H1 (cell line): ENCODE measurements around the gene MIB2. TPM values are rescaled to one million over a fixed set of nuclear protein-coding genes. Genes with fewer than 3 reads are reported as not detected.
"Not testable (repeated sequence)": the region's sequence is repeated elsewhere in the genome, so short reads cannot be mapped to it uniquely, and the experiment has no call there.

Experiments
- CTCF ChIA-PET: fragments of 300-600 bp; sonication (Branson Sonifier 250); formaldehyde crosslinking; loops from one replicate; lab custom pipeline; 2021; ENCODE audit not compliant: partially characterized antibody; lab: Charles Lee
- POLR2A ChIA-PET: fragments of 300-600 bp; sonication (Branson Sonifier 250); formaldehyde crosslinking; loops from one replicate; lab custom pipeline; 2021; ENCODE audit warnings: inconsistent platforms; ENCODE audit not compliant: partially characterized antibody; lab: Charles Lee
- DNase-seq, 2 experiments: peaks; one replicate each; pipeline versions ENCODE4 v3.0.0 to v3.0.0-alpha.2; 2010 to 2022; ENCODE audit warnings: low spot score in 2 of 2, low read depth in 1 of 2, mixed read lengths in 1 of 2
- FAIRE-seq: peaks from 2 replicates; lab custom pipeline; 2011; peaks lifted over from hg19 to GRCh38; lab: Jason Lieb, UNC
- H2AFZ ChIP-seq: 2 replicates; pipeline ENCODE4 v1.8.1; 2012; ENCODE audit warnings: low read length, inconsistent platforms
- H2AK5ac ChIP-seq: 2 replicates; pipeline ENCODE4 v1.6.1; 2013; ENCODE audit warnings: low read depth, low read length
- H2BK120ac ChIP-seq: replicated peaks from 2 replicates; pipeline ENCODE3; 2013; ENCODE audit warnings: low read depth, low read length, inconsistent platforms
- H2BK12ac ChIP-seq: 2 replicates; pipeline ENCODE4 v1.6.1; 2013; ENCODE audit warnings: low read depth, low read length
- H2BK15ac ChIP-seq: 2 replicates; pipeline ENCODE4 v1.6.1; 2013; ENCODE audit warnings: low read length
- H2BK20ac ChIP-seq: 2 replicates; pipeline ENCODE4 v1.6.1; 2013; ENCODE audit warnings: low read length
- H2BK5ac ChIP-seq: 2 replicates; pipeline ENCODE4 v1.6.1; 2013; ENCODE audit warnings: low read depth, low read length
- H3K14ac ChIP-seq: 2 replicates; pipeline ENCODE4 v1.6.1; 2013; ENCODE audit warnings: inconsistent platforms; ENCODE audit not compliant: insufficient read length
- H3K18ac ChIP-seq: 2 replicates; pipeline ENCODE4 v1.6.1; 2013; ENCODE audit warnings: low read length; ENCODE audit errors: extremely low read depth
- H3K23ac ChIP-seq: 2 replicates; pipeline ENCODE4 v1.6.1; 2013; ENCODE audit warnings: inconsistent platforms; ENCODE audit not compliant: insufficient read length
- H3K23me2 ChIP-seq: 2 replicates; pipeline ENCODE4 v1.6.1; 2013; ENCODE audit warnings: low read depth, low read length
- H3K27ac ChIP-seq: 2 replicates; pipeline ENCODE4 v1.6.1; 2011; ENCODE audit warnings: low read depth, low read length, inconsistent platforms
- H3K27me3 ChIP-seq, 4 experiments: replicated peaks in 1 of 4; 1 replicate in 1 of 4; 2 replicates in 3 of 4; pipeline versions ENCODE4 v1.6.1 to v1.8.1; 2011 to 2013; ENCODE audit warnings: low read length in 3 of 4, mild to moderate bottlenecking in 3 of 4, inconsistent platforms in 2 of 4, mixed read lengths in 2 of 4, moderate library complexity in 1 of 4; ENCODE audit not compliant: control insufficient read depth in 3 of 4, insufficient read depth in 3 of 4; ENCODE audit errors: extremely low read depth in 1 of 4
- H3K36me3 ChIP-seq, 4 experiments: 2 replicates each; pipeline versions ENCODE4 v1.6.1 to v1.8.1; 2011 to 2013; ENCODE audit warnings: mild to moderate bottlenecking in 4 of 4, low read length in 3 of 4, moderate library complexity in 2 of 4, control low read depth in 1 of 4, inconsistent platforms in 1 of 4; ENCODE audit not compliant: insufficient read depth in 4 of 4, control insufficient read depth in 2 of 4
- H3K4ac ChIP-seq: replicated peaks from 2 replicates; pipeline ENCODE3; 2013; ENCODE audit warnings: low read length, low read depth, mixed read lengths, inconsistent platforms; ENCODE audit not compliant: insufficient read length
- H3K4me1 ChIP-seq, 4 experiments: replicated peaks in 1 of 4; 1 replicate in 1 of 4; 2 replicates in 3 of 4; pipeline versions ENCODE4 v1.6.1 to v1.8.1; 2011 to 2013; ENCODE audit warnings: low read length in 3 of 4, inconsistent platforms in 2 of 4, mixed read lengths in 1 of 4; ENCODE audit not compliant: insufficient read depth in 4 of 4, control insufficient read depth in 3 of 4
- H3K4me2 ChIP-seq, 2 experiments: 2 replicates each; pipeline versions ENCODE4 v1.6.1 to v1.8.1; 2011 to 2013; ENCODE audit warnings: low read depth in 2 of 2, low read length in 2 of 2, control low read depth in 1 of 2, inconsistent platforms in 1 of 2, mild to moderate bottlenecking in 1 of 2; ENCODE audit not compliant: insufficient read depth in 1 of 2
- H3K4me3 ChIP-seq, 4 experiments: fragments of 200-600, 300-600 bp in 1 of 4; sonication (generic), shearing (Covaris generic), sonication (Bioruptor Twin) in 1 of 4; 2 replicates each; pipeline versions ENCODE4 v1.5.1 to v1.8.1; 2011 to 2016; ENCODE audit warnings: low read length in 4 of 4, low read depth in 3 of 4, control low read depth in 2 of 4, inconsistent platforms in 2 of 4, mild to moderate bottlenecking in 2 of 4, mixed read lengths in 1 of 4, moderate library complexity in 1 of 4; ENCODE audit not compliant: insufficient read depth in 2 of 4; ENCODE audit errors: extremely low read depth in 1 of 4
- H3K56ac ChIP-seq: replicated peaks from 2 replicates; pipeline ENCODE3; 2013; ENCODE audit warnings: low read depth, mild to moderate bottlenecking, mixed read lengths, low read length, inconsistent platforms; ENCODE audit not compliant: insufficient read length
- H3K79me1 ChIP-seq: 2 replicates; pipeline ENCODE4 v1.6.1; 2013; ENCODE audit warnings: low read depth, low read length, control low read depth
- H3K79me2 ChIP-seq, 2 experiments: 2 replicates each; pipeline versions ENCODE4 v1.6.1 to v1.8.1; 2012 to 2013; ENCODE audit warnings: low read length in 2 of 2, mild to moderate bottlenecking in 2 of 2, inconsistent platforms in 1 of 2; ENCODE audit not compliant: insufficient read depth in 2 of 2, control insufficient read depth in 1 of 2
- H3K9ac ChIP-seq, 4 experiments: replicated peaks in 1 of 4; 1 replicate in 1 of 4; 2 replicates in 3 of 4; pipeline versions ENCODE4 v1.6.1 to v1.8.1; 2011 to 2013; ENCODE audit warnings: low read depth in 3 of 4, low read length in 3 of 4, control low read depth in 2 of 4, mild to moderate bottlenecking in 2 of 4, moderate library complexity in 2 of 4, inconsistent platforms in 1 of 4; ENCODE audit errors: extremely low read depth in 1 of 4
- H3K9me3 ChIP-seq, 2 experiments: 2 replicates each; pipeline versions ENCODE4 v1.6.1 to v1.8.1; 2012 to 2013; ENCODE audit warnings: mild to moderate bottlenecking in 2 of 2, moderate library complexity in 2 of 2, control low read depth in 1 of 2, inconsistent platforms in 1 of 2, low read depth in 1 of 2, low read length in 1 of 2, mixed read lengths in 1 of 2; ENCODE audit not compliant: insufficient read depth in 2 of 2
- H4K20me1 ChIP-seq, 2 experiments: replicated peaks in 1 of 2; 2 replicates each; pipeline versions ENCODE3 to v1.8.1; 2011 to 2013; ENCODE audit warnings: inconsistent platforms in 2 of 2, low read length in 2 of 2, mild to moderate bottlenecking in 1 of 2; ENCODE audit not compliant: insufficient read depth in 2 of 2, control insufficient read depth in 1 of 2
- H4K5ac ChIP-seq: 2 replicates; pipeline ENCODE4 v1.6.1; 2013; ENCODE audit warnings: low read length, low read depth, mixed read lengths, inconsistent platforms; ENCODE audit not compliant: insufficient read length
- H4K8ac ChIP-seq: 2 replicates; pipeline ENCODE4 v1.8.0; 2013; ENCODE audit warnings: mild to moderate bottlenecking, moderate library complexity, low read length, inconsistent platforms; ENCODE audit not compliant: insufficient read depth; ENCODE audit errors: extremely low read depth
- H4K91ac ChIP-seq: replicated peaks from 2 replicates; pipeline ENCODE3; 2013; ENCODE audit warnings: low read length, mixed read lengths, inconsistent platforms; ENCODE audit not compliant: insufficient read length
- WGBS, 2 experiments: shearing (Covaris generic) in 1 of 2; methylation state at CpG; one replicate each; pipeline versions ENCODE4 v1.1.6 to v1.1.7; 2013 to 2015; ENCODE audit warnings: low lambda C conversion rate in 2 of 2, mixed read lengths in 2 of 2, inconsistent platforms in 1 of 2, low coverage in 1 of 2, missing lambda C conversion rate in 1 of 2; ENCODE audit not compliant: insufficient replicate concordance in 2 of 2, insufficient coverage in 1 of 2, insufficient read length in 1 of 2; ENCODE audit errors: extremely low coverage in 1 of 2, missing lambda C conversion rate in 1 of 2; 5-methylcytosine and 5-hydroxymethylcytosine counted together
- polyA plus RNA-seq, 7 experiments: library from polyadenylated mRNA; depleted of rRNA in 3 of 7; stranded (reverse) in 5 of 7; unstranded in 2 of 7; fragments of >200 nt in 5 of 7; fragments of 200-250 nt in 2 of 7; gene quantifications; 1 replicate in 5 of 7; 2 replicates in 1 of 7; 4 replicates in 1 of 7; pipeline versions ENCODE4 v1.2.1 to v1.2.3, GENCODE V29; 2011 to 2013; ENCODE audit warnings: missing spikeins in 2 of 7, mixed read lengths in 2 of 7
- total RNA-seq: library from RNA; stranded (reverse); fragmentation: NEBNext Ultra II Directional; extraction: Animal tissue kit (Norgen Biotek cat#: 25700); gene quantifications from 2 replicates; pipeline ENCODE4 v1.2.1, GENCODE V29; 2021

Gene MIB2
- total and polyA plus RNA-seq, 2 of the 8 experiments (the other 6 are each of a cell fraction or from before 2014, with no cell fraction given): 32.5 to 60.0 TPM

GRCh38 chr1:1639368-1639767 is 24.1 kb downstream of the MIB2 start:
- H3K4me2 ChIP-seq, H4K20me1 ChIP-seq, FAIRE-seq, H2AFZ ChIP-seq, H3K79me1 ChIP-seq, H3K79me2 ChIP-seq, H3K56ac ChIP-seq, H3K4ac ChIP-seq, H3K23ac ChIP-seq, POLR2A ChIA-PET, H4K5ac ChIP-seq, H4K91ac ChIP-seq, H2BK12ac ChIP-seq, H3K27ac ChIP-seq, H3K27me3 ChIP-seq, H3K18ac ChIP-seq, H2BK120ac ChIP-seq, H2BK15ac ChIP-seq, H3K9ac ChIP-seq, DNase-seq, H3K23me2 ChIP-seq, H2AK5ac ChIP-seq, H4K8ac ChIP-seq, H3K14ac ChIP-seq, H3K4me3 ChIP-seq, CTCF ChIA-PET, H3K9me3 ChIP-seq, H3K4me1 ChIP-seq, H2BK5ac ChIP-seq, H2BK20ac ChIP-seq: not testable (repeated sequence)
- peaks cover 0 to 15% (median 5%) of the 10 kb centered on the region in 4 experiments; a peak in 5 of 8 replicates for H3K36me3 ChIP-seq
- 91% methylated on average over 13 of the region's 16 CpGs; no CpG with 5 or more reads in 1 of the 2 experiments for WGBS, 2 experiments

GRCh38 chr1:1640081-1640480 is 24.8 kb downstream of the MIB2 start:
- FAIRE-seq: not testable (repeated sequence)

More at GRCh38 chr1:1640081-1640480, 24.8 kb downstream of the MIB2 start:
- H3K18ac ChIP-seq, H3K4me1 ChIP-seq, H3K4me2 ChIP-seq, H2BK20ac ChIP-seq, H2AK5ac ChIP-seq, H3K4me3 ChIP-seq, H2AFZ ChIP-seq, CTCF ChIA-PET, H4K91ac ChIP-seq, H3K14ac ChIP-seq, DNase-seq, H4K20me1 ChIP-seq, H3K23me2 ChIP-seq, H3K23ac ChIP-seq, H4K5ac ChIP-seq, POLR2A ChIA-PET, H2BK5ac ChIP-seq, H2BK120ac ChIP-seq, H2BK12ac ChIP-seq, H3K27me3 ChIP-seq, H3K9me3 ChIP-seq, H2BK15ac ChIP-seq, H3K56ac ChIP-seq, H3K79me1 ChIP-seq, H3K27ac ChIP-seq, H3K9ac ChIP-seq, H3K79me2 ChIP-seq, H4K8ac ChIP-seq, H3K4ac ChIP-seq: not testable (repeated sequence)
- whole genome bisulfite sequencing, 2 experiments: 96% methylated on average over 8 of the region's 25 CpGs; no CpG with 5 or more reads in 1 of the 2 experiments
- H3K36me3 ChIP-seq: peaks cover 0 to 15% (median 5%) of the 10 kb centered on the region in 4 experiments; a peak in 5 of 8 replicates
